ENCODE measurements around the gene SUPT20HL2.

DNA sequence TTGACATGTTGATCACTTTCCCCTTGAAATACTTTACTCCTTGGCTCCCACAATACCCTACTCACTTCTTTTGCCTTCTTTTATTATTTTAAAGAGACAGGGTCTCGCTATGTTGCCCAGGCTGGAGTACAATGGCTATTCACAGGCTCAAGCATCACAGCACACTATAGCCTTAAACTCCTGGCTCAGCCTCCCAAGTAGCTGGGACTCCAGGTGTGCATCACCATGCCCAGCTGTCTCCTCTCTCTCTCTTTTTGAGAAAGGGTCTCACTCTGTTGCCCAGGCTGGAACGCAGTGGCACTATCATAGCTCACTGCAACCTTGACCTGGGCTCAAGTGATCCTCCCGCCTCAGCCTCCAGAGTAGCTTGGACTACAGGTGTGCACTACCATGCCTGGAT, 51.6 kb downstream of the SUPT20HL2 start:
- TF ChIP-seq, protein P1, sequence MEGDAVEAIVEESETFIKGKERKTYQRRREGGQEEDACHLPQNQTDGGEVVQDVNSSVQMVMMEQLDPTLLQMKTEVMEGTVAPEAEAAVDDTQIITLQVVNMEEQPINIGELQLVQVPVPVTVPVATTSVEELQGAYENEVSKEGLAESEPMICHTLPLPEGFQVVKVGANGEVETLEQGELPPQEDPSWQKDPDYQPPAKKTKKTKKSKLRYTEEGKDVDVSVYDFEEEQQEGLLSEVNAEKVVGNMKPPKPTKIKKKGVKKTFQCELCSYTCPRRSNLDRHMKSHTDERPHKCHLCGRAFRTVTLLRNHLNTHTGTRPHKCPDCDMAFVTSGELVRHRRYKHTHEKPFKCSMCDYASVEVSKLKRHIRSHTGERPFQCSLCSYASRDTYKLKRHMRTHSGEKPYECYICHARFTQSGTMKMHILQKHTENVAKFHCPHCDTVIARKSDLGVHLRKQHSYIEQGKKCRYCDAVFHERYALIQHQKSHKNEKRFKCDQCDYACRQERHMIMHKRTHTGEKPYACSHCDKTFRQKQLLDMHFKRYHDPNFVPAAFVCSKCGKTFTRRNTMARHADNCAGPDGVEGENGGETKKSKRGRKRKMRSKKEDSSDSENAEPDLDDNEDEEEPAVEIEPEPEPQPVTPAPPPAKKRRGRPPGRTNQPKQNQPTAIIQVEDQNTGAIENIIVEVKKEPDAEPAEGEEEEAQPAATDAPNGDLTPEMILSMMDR (IDR thresholded peaks at IDR 0.05; ENCODE audit: insufficient read depth, low read length, poor library complexity, severe bottlenecking): no peak
- TF ChIP-seq EZH2phosphoT487 (conservative IDR thresholded peaks at IDR 0.05; ENCODE audit: low read length): no peak

Measured in SU-DHL-6 (cell line).